MM.1S (cell line): ENCODE data around the gene PGA4.

Experiments used
- DNase-seq: peaks from one replicate; pipeline ENCODE4 v3.0.0-alpha.2; 2015
- H2AFZ ChIP-seq: fragments of 300-600 bp; sonication (generic); 2 replicates; pipeline ENCODE4 v1.6.0; 2016; ENCODE audit warnings: antibody characterized with exemption, low read length
- H3F3A ChIP-seq: fragments of 300-600 bp; sonication (generic); 2 replicates; pipeline ENCODE4 v1.6.1; 2016; ENCODE audit warnings: mild to moderate bottlenecking, antibody characterized with exemption, low read length, moderate library complexity, mixed read lengths; ENCODE audit not compliant: insufficient read depth
- H3K27ac ChIP-seq: fragments of 300-600 bp; sonication (generic); 2 replicates; pipeline ENCODE4 v1.5.1; 2016; ENCODE audit warnings: mild to moderate bottlenecking, low read length
- H3K27me3 ChIP-seq: fragments of 300-600 bp; sonication (generic); replicated peaks from 2 replicates; pipeline ENCODE4 v1.6.0; 2016; ENCODE audit warnings: low read length; ENCODE audit not compliant: insufficient read depth
- H3K36me3 ChIP-seq: fragments of 300-600 bp; sonication (generic); replicated peaks from 2 replicates; pipeline ENCODE4 v1.6.1; 2016; ENCODE audit warnings: mild to moderate bottlenecking, low read length, mixed read lengths; ENCODE audit not compliant: insufficient read depth
- H3K4me1 ChIP-seq: fragments of 300-600 bp; sonication (generic); 2 replicates; pipeline ENCODE4 v1.6.1; 2016; ENCODE audit warnings: low read length, mixed read lengths
- H3K4me2 ChIP-seq: fragments of 300-600 bp; sonication (generic); 2 replicates; pipeline ENCODE4 v1.6.0; 2016; ENCODE audit warnings: low read depth, low read length
- H3K4me3 ChIP-seq: fragments of 300-600 bp; sonication (generic); 2 replicates; pipeline ENCODE4 v1.5.1; 2016; ENCODE audit warnings: low read length, mixed read lengths
- H3K79me2 ChIP-seq: fragments of 300-600 bp; sonication (generic); 2 replicates; pipeline ENCODE4 v1.6.1; 2016; ENCODE audit warnings: mixed run types, low read length, mixed read lengths
- H3K9ac ChIP-seq: fragments of 300-600 bp; sonication (generic); 2 replicates; pipeline ENCODE4 v1.6.1; 2016; ENCODE audit warnings: low read length, mixed read lengths
- H3K9me2 ChIP-seq: fragments of 300-600 bp; sonication (generic); replicated peaks from 2 replicates; pipeline ENCODE4 v1.6.1; 2016; ENCODE audit warnings: mild to moderate bottlenecking, low read length, mixed read lengths; ENCODE audit not compliant: insufficient read depth
- H3K9me3 ChIP-seq: fragments of 300-600 bp; sonication (generic); replicated peaks from 2 replicates; pipeline ENCODE4 v1.6.1; 2016; ENCODE audit warnings: mild to moderate bottlenecking, low read length, mixed read lengths; ENCODE audit not compliant: insufficient read depth
- H4K20me1 ChIP-seq: fragments of 300-600 bp; sonication (generic); 2 replicates; pipeline ENCODE4 v1.6.1; 2016; ENCODE audit warnings: mild to moderate bottlenecking, low read length, moderate library complexity, mixed read lengths; ENCODE audit not compliant: insufficient read depth
- EZH2 ChIP-seq: fragments of 300-600 bp; sonication (generic); optimal IDR thresholded peaks from 2 replicates; pipeline ENCODE3; 2017; ENCODE audit warnings: low read depth, mild to moderate bottlenecking, antibody characterized with exemption, low read length, mixed read lengths
- EZH2phosphoT487 ChIP-seq: fragments of 300-600 bp; sonication (generic); IDR thresholded peaks from 2 replicates; pipeline ENCODE4 v1.6.1; 2018; ENCODE audit warnings: antibody characterized with exemption, low read length
- TF ChIP-seq, protein P1 (sequence below): fragments of 300-600 bp; sonication (generic); IDR thresholded peaks from 2 replicates; pipeline ENCODE4 v1.5.1; 2016; ENCODE audit warnings: antibody characterized with exemption, low read length, mixed read lengths

The PGA4 gene

DNA sequence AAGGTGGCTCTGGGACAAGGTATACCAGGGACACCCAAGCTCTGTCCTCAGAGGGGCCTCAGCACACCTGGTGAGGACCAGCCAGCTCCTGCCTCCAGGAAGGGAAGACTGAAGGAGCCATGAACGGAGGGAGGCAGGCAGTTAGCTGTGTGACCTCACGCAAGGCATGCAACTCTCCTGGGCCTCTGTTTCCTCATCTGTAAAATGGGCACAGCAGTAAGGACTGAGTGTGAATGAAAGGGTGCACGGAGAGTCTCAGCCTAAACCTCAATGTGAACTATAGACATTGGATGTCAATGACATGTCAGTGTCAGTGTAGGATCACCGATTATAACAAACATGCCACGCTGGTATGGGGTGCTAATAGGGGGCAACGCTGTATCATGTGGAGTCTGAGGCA, 37.2 kb downstream of the PGA4 start:
- H3K36me3 ChIP-seq, result no peaks in the 10 kb centered on the region
- H3K27me3 ChIP-seq, result no peaks in the 10 kb centered on the region
- H4K20me1 ChIP-seq, result no peaks in the 10 kb centered on the region
- no peaks in the 10 kb centered on the region for H3K9me2 ChIP-seq
- no peak overlapping the region for H3K9ac ChIP-seq
- H3F3A ChIP-seq, result no peaks in the 10 kb centered on the region
- DNase-seq, result no peak
- no peak overlapping the region for H3K4me3 ChIP-seq
- H3K4me1 ChIP-seq, result no peaks in the 10 kb centered on the region
- TF ChIP-seq, protein P1, sequence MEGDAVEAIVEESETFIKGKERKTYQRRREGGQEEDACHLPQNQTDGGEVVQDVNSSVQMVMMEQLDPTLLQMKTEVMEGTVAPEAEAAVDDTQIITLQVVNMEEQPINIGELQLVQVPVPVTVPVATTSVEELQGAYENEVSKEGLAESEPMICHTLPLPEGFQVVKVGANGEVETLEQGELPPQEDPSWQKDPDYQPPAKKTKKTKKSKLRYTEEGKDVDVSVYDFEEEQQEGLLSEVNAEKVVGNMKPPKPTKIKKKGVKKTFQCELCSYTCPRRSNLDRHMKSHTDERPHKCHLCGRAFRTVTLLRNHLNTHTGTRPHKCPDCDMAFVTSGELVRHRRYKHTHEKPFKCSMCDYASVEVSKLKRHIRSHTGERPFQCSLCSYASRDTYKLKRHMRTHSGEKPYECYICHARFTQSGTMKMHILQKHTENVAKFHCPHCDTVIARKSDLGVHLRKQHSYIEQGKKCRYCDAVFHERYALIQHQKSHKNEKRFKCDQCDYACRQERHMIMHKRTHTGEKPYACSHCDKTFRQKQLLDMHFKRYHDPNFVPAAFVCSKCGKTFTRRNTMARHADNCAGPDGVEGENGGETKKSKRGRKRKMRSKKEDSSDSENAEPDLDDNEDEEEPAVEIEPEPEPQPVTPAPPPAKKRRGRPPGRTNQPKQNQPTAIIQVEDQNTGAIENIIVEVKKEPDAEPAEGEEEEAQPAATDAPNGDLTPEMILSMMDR, result no peak
- TF ChIP-seq EZH2 (no peak), EZH2phosphoT487 (no peak)
- H3K4me2 ChIP-seq, result no peak overlapping the region
- H3K79me2 ChIP-seq, result no peaks in the 10 kb centered on the region
- H2AFZ ChIP-seq, result no peak overlapping the region
- no peaks in the 10 kb centered on the region for H3K9me3 ChIP-seq
- no peak overlapping the region for H3K27ac ChIP-seq

DNA sequence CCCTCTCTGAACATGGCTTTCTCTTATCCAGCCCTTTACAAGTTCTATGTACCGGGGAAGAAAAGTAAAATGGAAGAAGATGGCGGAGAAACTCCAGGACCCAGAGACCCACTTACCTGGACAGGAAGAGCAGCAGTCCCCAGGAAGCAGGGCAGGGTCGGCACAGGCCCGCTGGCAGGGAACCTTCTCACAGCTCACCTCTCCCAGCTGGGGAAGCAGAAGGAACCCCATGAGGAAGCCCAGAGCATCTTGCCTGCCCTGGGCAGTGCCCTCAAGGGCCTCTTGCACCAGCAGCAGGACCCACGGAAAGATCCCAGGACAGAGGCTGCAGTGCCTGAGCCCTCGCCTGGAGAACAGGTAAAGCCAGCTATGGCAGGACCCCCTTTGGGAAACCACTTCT, 42.2 kb downstream of the PGA4 start:
- no peaks in the 10 kb centered on the region for H4K20me1 ChIP-seq
- H3K4me3 ChIP-seq, result no peak overlapping the region
- no peak overlapping the region for H3K9ac ChIP-seq
- no peaks in the 10 kb centered on the region for H3K36me3 ChIP-seq
- no peaks in the 10 kb centered on the region for H3K79me2 ChIP-seq
- H3K4me2 ChIP-seq, result no peak overlapping the region
- H2AFZ ChIP-seq, result no peak overlapping the region
- H3K4me1 ChIP-seq, result no peaks in the 10 kb centered on the region
- DNase-seq, result no peak
- H3K9me3 ChIP-seq, result no peaks in the 10 kb centered on the region
- no peak overlapping the region for H3K27ac ChIP-seq
- no peaks in the 10 kb centered on the region for H3K9me2 ChIP-seq
- H3F3A ChIP-seq, result no peaks in the 10 kb centered on the region
- H3K27me3 ChIP-seq, result no peaks in the 10 kb centered on the region
- TF ChIP-seq, protein P1, result no peak
- TF ChIP-seq EZH2phosphoT487 (no peak), EZH2 (no peak)

DNA sequence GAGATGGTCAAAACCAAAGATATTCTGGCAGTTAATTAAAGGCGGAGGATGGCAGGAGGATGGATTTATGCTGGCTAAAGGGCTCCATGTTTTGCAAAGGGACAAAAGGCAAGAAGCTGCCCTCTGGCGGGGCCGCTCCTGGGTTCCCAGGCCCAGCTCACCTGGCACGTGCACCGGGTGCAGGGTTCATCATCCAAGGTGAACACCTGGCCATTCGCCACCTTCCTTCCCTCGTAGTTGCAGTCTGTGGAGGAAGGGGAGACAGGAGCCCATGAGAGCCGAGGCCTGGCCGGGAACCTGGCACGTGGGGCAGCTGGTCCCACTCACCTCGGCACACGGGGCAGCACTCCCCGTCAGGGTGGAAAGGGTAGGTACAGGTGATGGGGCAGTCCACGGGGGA, 42.6 kb downstream of the PGA4 start:
- H3K27ac ChIP-seq, result no peak overlapping the region
- no peak overlapping the region for H3K4me2 ChIP-seq
- H3K4me1 ChIP-seq, result no peaks in the 10 kb centered on the region

More for the DNA sequence above, 42.6 kb downstream of the PGA4 start:
- DNase-seq, result no peak
- Histone ChIP-seq H2AFZ (no peak overlapping the region), H3K27me3 (no peaks in the 10 kb centered on the region), H3K4me3 (no peak overlapping the region), H3K36me3 (no peaks in the 10 kb centered on the region), H3K9ac (no peak overlapping the region), H3K9me2 (no peaks in the 10 kb centered on the region), H4K20me1 (no peaks in the 10 kb centered on the region), H3K9me3 (no peaks in the 10 kb centered on the region), H3F3A (no peaks in the 10 kb centered on the region), H3K79me2 (no peaks in the 10 kb centered on the region)
- no peak for TF ChIP-seq EZH2phosphoT487
- TF ChIP-seq EZH2, result no peak
- TF ChIP-seq, protein P1, result no peak
